ACC112 (cell line): Measurements from ENCODE around the gene MAP1A.
"Not testable (repeated sequence)": the region's sequence is repeated elsewhere in the genome, so short reads cannot be mapped to it uniquely, and the experiment has no call there.

Experiments
- H2AFZ ChIP-seq: fragments of 200-600 bp; sonication (generic); one replicate; pipeline ENCODE4 v1.6.0; 2017; ENCODE audit warnings: antibody characterized with exemption, low read length; ENCODE audit not compliant: unreplicated experiment
- H3K27ac ChIP-seq: fragments of 200-600 bp; sonication (generic); 2 replicates; pipeline ENCODE4 v1.5.1; 2014; ENCODE audit warnings: low read depth, mild to moderate bottlenecking, antibody characterized with exemption, low read length, moderate library complexity
- H3K27me3 ChIP-seq: fragments of 200-600 bp; sonication (generic); 2 replicates; pipeline ENCODE4 v1.6.1; 2014; ENCODE audit warnings: mild to moderate bottlenecking, antibody characterized with exemption, low read length, moderate library complexity, mixed read lengths; ENCODE audit not compliant: insufficient read depth
- H3K36me3 ChIP-seq: fragments of 200-600 bp; sonication (generic); 2 replicates; pipeline ENCODE4 v1.6.1; 2016; ENCODE audit warnings: mild to moderate bottlenecking, antibody characterized with exemption, low read length, moderate library complexity, mixed read lengths; ENCODE audit not compliant: insufficient read depth
- H3K4me1 ChIP-seq: fragments of 200-600 bp; sonication (generic); one replicate; pipeline ENCODE4 v1.6.1; 2016; ENCODE audit warnings: low read length, mixed read lengths; ENCODE audit not compliant: insufficient read depth, unreplicated experiment, control insufficient read depth
- H3K4me3 ChIP-seq: fragments of 200-600 bp; sonication (generic); 2 replicates; pipeline ENCODE4 v1.5.1; 2014; ENCODE audit warnings: mild to moderate bottlenecking, low read depth, low read length
- H3K79me2 ChIP-seq: fragments of 200-600 bp; sonication (generic); one replicate; pipeline ENCODE4 v1.6.0; 2016; ENCODE audit warnings: low read length; ENCODE audit not compliant: control insufficient read depth, unreplicated experiment, insufficient read depth

MAP1A gene

DNA sequence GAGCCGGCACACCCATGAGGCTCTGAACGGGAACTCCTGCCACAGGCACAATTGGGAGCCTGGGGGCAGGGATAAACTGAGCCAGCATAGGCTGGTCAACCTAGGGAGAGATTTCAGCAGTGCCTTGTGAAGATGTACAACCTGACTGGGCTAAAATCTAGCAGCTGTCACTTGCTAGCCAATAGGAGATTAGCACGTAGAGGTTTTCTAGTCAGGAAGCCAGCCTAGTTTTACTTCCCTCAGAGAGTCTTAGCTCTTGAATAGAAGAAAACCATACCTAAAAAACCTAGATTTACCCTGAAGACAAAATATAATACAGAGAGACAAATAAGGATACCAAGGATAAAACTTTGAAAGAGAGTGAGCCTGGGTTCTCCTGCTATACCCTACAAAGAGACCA is 45.3 kb downstream of the MAP1A start:
- not testable (repeated sequence) for H2AFZ ChIP-seq, H3K79me2 ChIP-seq, H3K4me1 ChIP-seq, H3K27ac ChIP-seq, H3K27me3 ChIP-seq, H3K4me3 ChIP-seq, H3K36me3 ChIP-seq

DNA sequence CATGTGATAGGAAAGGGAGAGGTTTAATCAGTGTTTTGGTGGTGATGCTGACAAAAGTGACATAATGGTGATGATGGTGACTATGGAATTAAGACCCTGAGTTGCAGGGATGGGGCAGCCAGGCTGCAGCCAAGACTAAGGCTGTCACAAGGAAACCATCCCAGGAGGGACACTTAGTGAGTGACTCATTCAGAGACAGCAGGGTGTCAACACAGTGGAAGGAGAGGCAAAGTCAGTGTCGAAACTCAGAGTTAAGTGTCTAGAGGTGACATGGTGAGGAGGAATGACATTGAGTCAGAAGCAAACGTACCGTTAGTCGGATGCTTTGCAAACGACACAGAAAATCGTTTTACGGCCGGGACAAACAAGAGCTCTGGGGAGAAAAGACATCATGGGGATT is 46.4 kb downstream of the MAP1A start:
- H3K27me3 ChIP-seq, H3K4me3 ChIP-seq: not testable (repeated sequence)

DNA sequence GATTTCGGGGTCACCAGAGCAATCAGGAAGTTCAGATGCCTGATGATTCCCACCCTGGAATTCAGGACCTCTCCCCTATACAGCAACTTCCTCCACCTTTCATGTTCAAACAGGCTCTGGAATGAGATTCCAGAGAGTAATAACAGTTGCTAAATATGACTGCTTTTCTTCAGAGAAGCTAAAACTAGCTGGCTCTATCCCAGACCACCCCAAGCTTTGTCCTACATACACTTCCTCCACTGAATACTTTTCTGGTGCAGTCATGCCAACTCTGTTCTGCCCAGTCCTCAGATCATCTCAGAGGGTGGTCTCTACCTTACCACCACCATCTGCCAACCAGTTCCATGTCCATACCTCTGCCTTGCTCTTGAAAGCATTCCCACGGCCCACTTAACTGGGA is 49.2 kb downstream of the MAP1A start:
- H3K36me3 ChIP-seq, H3K4me1 ChIP-seq, H3K27me3 ChIP-seq, H3K27ac ChIP-seq, H3K79me2 ChIP-seq, H2AFZ ChIP-seq, H3K4me3 ChIP-seq: not testable (repeated sequence)

More for the DNA sequence above, 46.4 kb downstream of the MAP1A start:
- not testable (repeated sequence) for H3K36me3 ChIP-seq, H3K27ac ChIP-seq, H3K4me1 ChIP-seq, H3K79me2 ChIP-seq, H2AFZ ChIP-seq

DNA sequence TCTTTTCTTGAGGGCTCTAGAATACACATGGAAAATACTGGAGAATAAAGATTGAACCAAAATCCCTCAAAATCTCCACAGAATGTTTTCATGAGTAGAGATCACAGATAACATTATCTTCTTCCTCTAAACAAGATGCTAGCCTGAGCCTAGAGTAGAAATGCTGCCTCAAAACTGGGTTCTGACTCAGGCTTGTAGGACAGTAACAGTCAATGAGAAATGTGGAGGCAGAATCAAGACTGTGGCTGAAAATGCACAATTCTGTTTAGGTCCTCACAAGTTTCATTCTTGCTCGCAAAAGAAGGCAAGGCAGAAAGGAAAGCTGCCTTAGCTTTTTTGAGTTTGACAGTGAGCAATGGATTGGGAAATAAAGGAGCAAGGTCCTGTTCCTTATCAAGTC is 57.2 kb downstream of the MAP1A start:
- H2AFZ ChIP-seq, H3K4me3 ChIP-seq, H3K36me3 ChIP-seq, H3K79me2 ChIP-seq, H3K27ac ChIP-seq, H3K27me3 ChIP-seq, H3K4me1 ChIP-seq: not testable (repeated sequence)
